Measurements from ENCODE around the gene SHLD2.
"Not testable (repeated sequence)": the region's sequence is repeated elsewhere in the genome, so short reads cannot be mapped to it uniquely, and the experiment has no call there.

SHLD2 gene

DNA sequence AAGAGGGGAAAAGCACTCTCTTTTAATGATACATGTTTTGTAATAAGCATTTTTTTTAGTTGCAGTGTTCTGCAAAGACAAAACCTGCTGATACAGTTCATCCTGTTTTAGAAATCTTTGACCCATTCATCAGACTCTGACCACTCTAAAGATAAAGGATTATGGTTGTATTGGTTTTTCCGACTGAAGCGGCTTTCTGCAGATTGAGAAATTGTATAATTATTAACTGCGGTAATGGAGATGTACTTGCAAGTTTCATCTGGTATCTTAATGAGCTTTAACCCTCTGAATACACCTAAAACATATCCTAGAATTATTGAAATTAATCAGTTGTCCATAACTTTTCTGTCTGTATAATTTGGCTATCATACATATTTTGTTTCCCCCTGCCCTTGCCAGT lies 50.6 kb downstream of the SHLD2 start:
- DNase-seq, result not testable (repeated sequence)

DNA sequence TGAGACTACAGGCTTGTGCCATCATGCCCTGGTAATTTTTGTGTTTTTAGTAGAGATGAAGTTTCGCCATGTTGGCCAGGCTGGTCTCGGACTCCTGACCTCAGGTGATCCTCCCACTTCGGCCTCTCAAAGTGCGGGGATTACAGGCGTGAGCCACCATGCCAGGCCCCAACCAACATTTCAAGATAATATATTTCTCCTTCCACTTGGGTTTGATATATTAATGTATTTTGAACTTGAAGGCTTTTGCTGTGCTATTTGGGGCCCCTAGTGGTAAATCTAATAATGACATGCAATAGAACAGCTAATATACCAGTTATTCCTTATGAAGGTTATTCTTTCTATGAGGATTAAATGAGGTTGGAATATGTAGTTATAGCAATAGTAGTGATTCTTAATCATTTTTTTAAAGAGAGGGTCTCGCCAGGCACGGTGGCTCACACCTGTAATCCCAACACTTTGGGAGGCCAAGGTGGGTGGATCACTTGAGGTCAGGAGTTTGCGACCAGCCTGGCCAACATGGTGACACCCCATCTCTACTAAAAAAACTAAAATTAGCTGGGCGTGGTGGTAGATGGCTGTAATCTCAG lies 54.1 kb downstream of the SHLD2 start:
- not testable (repeated sequence) for DNase-seq

DNA sequence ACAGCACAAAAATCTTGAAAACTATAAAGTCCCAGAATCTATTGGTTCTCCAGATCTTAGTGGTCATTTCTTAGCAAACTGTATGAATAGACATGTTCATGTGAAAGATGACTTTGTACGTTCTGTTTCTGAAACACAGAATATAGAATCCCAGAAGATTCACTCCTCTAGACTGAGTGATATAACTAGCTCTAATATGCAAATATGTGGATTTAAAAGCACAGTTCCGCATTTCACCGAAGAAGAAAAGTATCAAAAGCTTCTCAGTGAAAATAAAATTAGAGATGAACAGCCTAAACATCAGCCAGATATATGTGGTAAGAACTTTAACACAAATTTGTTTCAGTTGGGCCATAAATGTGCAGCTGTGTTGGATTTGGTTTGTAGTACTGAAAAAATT lies 56.5 kb downstream of the SHLD2 start:
- not testable (repeated sequence) for DNase-seq

DNA sequence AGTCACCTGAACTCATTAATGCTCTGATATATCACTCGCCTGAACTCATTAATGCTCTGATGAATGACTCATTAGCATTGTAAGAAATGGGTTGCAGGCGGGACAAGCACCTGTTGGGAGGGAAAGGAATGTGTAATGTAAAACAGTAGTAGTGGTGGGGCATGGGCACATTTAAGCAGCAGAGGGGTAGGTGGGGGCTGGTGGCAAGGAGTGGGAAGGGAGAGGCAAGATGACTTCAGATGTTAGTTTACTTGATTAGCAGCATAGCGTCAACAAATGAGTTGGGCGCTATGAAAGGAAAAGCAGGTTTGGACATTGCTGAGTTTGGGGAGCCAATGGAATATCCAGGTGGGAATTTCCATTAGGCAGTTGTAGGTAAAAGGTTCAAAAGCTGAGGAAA lies 61.8 kb downstream of the SHLD2 start:
- not testable (repeated sequence) for DNase-seq

DNA sequence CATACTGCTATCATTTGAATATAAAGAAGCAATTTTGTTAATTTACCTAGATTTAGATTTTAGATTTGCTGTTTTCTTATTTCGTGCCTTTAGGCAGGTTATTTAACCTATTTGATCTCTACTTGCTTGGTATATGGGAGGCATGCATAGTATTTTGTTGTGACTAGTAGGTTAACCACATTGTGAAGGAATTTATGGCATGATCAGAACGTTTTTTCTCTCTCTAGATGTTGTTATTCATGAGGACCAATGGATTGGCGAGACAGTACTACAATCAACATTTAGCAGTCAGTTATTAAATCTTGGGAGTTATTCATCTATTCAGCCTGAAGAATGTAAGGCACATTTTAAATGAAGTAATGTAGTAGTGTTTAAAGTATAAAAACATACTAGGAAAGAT lies 62.8 kb downstream of the SHLD2 start:
- not testable (repeated sequence) for DNase-seq

DNA sequence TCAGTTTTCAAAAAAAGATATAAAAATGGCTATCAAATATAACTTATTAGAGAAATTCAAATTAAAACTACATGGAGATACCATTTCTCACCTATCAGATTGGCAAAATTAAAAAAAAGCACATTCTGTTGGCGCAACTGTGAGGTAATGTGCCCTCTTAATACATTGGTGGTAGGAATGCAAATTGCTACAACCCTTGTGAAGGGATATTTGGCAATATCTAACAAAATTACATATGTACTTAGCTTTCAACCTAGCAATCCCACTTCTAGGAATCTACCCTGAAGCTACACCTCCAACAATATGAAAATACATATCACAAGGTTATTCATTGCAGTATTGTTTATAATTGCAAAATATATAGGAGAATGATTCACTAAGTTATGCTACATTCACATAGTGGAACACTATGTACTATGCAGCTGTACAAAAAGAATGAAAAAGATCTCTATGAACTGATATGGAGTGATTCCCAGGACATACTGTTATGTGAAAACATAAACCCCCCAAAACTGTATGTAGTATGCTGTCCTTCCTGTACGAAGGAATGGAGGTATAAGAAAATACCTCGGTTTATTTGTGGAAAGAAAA lies 67.8 kb downstream of the SHLD2 start:
- not testable (repeated sequence) for DNase-seq

DNA sequence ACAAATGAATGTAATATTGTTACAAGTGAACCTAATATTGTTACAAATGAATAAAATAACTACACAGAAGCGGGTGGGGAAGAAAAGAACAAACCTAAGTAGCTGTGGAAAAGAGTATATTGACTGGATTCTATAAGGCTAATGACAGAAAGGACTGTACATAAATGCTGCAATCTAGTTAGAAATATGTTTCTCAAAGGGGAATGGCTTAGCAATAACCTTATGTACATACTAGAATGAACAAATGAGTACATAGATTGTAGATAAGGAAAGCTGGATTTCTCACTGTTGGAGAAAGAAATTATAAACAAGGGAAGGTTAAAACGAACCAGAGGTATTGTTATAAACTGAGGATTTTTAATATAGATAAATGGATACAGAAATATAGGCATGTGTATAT lies 68.4 kb downstream of the SHLD2 start:
- DNase-seq, result not testable (repeated sequence)

DNA sequence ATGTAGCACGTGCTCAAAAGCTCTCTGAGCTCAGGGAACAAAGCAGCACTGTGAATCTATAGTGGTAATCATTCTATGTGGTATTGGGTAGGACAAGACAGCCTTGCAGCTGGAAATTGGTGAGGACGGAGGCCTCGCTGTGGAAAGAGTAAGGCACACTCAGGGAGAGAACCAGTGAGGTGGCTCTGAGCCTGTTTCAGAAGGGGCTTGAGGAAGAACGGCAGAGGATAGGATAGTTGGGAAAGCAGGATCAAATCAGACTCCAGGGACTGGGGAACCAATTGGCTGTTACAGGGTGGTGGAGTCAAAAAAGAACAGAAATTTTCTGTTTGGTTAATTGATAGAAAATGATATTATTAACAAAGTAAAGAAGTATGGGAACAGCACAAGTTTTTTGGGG lies 74.9 kb downstream of the SHLD2 start:
- DNase-seq, result not testable (repeated sequence)

DNA sequence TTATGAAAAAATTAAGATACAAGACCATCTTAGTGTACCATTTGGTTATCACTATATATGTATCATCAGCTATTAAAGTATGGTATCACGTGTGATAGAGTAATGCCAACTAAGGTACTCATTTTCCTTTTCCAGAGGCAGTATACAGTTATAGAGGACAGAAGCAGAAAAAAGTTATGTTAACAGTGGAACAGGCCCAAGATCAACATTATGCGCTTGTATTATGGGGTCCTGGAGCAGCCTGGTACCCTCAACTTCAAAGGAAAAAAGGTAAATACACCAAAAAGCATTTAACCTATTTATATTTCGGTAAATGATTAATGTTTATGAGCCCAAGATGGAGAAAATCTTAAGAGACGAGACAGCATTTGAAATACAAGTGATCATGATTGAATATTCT lies 75.7 kb downstream of the SHLD2 start:
- DNase-seq, result not testable (repeated sequence)

DNA sequence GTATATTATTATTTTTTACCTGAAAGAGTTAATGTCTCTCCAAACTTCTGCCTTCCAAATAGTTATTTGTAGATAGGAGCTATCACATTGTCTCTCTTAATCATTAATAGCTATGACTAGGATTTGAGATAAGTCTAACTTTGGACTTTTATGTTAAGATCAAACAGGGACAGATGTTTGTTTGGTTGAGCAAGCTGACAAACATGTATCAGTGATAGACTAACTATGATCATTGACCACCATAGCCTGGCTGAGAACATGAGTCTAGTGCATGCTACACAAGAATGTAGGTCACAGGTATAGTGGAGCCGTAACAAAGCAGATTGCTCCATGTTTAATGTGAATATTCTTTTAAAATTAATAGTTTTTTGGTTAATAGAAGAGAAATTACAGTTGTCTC lies 76.7 kb downstream of the SHLD2 start:
- not testable (repeated sequence) for DNase-seq

DNA sequence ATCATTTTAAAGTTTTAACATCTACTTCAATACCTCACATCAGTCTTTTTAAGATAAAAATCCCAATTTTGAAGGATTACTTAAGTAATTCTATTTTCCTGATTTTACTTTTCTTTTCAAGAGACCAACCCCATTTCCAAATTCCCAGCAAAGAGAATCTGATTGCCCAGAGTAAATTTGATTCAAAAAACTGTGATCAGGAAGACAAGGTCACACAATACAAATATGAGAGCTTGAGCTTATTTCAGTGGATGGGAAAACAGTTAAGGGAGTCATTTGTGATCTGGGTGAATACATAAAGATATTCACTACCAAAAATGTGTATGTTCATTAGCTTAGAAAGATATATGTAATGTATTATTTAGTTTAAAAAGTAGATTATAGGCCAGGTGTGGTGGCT lies 77.2 kb downstream of the SHLD2 start:
- not testable (repeated sequence) for DNase-seq

DNA sequence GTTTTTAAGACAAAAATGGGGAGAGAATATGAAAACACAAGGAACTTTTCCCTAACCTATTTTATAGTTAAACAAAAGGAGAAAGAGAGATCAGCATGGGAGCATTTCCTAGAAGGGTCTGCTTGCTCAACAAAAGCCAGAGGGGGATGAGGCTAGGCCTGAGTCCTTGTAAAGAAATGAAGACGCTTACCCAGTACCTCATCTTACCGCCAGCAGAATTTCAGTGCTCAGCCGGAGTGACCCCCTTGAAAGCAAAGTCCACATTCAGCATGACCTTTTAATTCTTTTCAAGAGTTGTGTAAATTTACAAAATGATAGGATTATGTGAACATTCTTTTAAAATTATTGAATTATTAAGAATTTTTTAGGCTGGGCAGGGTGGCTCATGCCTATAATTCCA lies 82.6 kb downstream of the SHLD2 start:
- DNase-seq, result not testable (repeated sequence)

DNA sequence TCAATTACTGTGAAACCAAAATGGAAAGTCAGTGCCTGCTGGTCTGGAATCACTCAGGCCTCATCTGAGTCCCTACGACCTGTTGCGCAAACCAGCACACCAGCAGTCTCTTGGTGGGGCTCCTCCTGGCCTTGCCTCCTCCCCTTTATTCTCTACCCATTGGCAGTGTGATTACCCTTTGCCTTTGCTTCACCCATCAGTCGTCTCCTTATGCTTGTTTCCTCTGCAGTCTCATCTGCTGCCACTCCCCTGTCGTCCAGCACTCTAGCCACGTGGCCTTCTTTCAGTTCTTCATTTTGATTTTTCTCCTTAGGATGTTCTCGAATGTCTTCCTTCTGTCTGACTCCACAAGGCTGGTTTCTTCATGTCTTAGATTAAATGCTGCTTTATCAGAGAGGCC lies 89.4 kb downstream of the SHLD2 start:
- not testable (repeated sequence) for DNase-seq

DNA sequence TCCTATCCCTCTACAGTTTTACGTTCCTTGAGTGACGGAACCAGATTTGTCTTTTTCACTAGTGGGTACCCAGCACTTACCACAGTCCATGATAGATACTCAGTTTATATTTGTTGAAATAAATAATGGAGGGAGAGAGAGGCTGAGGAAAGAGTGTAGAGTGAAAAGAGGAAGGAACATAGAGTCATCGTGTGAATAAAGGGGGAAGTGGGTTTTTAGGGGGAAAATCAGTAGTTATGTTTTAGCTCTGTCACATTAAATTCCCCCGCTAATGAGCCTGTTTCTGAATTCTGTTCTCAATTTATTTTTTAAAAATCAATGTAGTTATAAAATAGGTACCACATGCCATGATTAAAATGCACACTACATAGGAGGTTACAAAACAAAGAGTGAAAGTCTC lies 91.0 kb downstream of the SHLD2 start:
- not testable (repeated sequence) for DNase-seq

DNA sequence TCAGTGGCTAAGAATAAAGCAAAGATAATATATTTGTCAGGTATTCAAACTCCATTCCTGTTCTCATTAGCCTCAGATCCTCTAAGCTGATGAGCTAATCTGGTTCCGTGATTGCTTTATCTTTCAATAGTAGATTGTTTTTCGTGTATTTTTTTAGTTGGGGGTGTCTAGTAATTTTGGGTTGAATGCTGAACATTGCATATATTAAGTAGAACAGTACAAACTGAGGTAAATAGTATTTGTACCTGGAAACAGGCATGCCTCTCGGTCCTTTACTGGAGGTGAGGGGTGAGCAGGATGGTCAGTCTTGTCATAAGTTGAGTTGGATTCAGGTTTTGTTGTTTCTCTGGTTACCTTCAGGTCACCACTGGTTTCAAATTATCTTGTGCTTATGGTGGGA lies 92.6 kb downstream of the SHLD2 start:
- not testable (repeated sequence) for DNase-seq

DNA sequence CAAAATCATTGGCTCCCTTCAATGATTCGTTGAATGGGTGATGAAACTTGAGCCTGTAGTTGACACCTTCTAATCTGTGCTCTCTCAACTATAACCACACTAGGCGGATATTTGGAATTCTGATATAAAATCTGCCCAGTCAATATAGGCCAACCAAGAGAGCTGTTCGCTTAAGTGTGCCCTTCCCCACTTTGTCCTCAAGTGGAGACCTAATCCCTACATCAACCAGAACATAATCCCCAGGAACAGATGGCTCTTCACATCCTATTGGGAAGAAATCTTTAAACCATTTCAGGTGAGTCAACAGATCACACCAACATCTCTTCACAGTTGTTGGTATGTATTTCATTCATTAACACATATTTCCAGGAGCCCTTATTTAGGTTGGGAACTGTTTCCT lies 96.8 kb downstream of the SHLD2 start:
- DNase-seq, result not testable (repeated sequence)

DNA sequence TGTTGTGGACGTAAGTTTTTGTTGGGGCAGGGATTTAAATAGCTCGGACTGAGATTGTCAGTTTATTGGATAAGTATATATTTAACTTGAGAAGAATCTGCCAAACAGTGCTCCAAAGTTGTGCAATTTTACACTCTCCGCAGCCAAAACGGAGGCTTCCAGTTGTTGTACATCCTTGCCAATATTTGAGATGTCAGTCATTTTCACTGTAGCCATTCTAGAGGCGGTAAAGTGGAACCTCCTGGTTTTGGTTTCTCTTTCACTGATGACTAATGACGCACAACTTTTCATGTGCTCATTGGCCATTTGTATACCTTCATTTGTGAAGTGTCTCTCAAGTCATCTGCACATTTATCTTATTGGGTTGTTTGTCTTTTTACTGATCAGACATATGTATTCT lies 105.9 kb downstream of the SHLD2 start:
- DNase-seq, result not testable (repeated sequence)

DNA sequence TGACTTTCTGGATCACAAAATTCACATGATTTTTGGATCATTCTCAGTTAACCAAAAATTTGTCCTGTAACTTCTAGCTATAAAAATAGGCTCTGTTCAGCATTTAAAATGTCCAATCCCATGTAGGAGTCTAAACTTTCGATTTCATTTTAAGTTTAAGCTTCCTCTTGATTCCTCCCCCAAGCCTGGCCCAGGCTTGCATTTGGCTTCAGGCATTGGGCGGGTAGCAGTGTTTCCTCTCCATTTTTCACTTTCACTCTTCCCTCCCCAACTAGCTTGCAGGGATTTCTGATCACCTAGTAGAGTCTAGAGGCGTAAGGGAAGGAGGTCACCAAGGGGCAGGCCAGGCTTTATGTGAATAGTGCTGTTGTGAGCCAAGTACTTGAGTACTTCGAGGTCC lies 109.8 kb downstream of the SHLD2 start:
- DNase-seq, result not testable (repeated sequence)

DNA sequence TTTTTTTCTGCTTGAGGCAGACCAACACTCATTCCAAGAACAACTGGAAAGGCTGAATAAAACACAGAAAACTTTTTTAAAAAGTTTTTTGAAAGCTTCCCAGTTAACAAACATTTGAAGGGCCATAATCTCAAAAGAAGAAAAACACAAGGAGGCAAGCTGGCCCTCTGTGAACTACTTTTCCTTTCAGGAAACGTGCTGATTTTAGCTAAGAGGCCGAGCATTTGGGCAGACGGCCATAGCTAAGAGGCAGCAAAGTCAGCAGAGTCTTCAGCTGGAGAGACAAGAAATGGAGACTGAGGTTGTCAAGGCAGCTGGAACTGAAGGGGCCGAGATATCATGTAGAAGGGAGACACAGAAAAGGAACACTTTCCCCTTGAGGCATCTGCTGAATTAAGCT lies 111.9 kb downstream of the SHLD2 start:
- not testable (repeated sequence) for DNase-seq

DNA sequence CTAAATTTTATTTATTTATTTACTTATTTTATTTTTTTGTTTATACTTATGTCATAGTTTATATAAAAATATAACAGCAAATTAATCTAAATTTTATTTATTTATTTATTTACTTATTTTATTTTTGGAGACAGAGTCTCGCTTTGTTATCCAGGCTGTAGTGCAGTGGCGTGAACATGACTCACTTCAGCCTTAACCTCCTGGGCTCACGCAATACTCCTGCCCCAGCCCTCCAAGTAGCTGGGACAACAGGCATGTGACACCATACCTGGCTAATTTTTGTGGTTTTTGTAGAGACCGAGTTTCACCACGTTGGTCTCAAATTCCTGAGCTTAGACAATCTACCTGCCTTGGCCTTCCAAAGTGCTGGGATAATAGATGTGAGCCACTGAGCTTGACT lies 115.3 kb downstream of the SHLD2 start:
- not testable (repeated sequence) for DNase-seq

DNA sequence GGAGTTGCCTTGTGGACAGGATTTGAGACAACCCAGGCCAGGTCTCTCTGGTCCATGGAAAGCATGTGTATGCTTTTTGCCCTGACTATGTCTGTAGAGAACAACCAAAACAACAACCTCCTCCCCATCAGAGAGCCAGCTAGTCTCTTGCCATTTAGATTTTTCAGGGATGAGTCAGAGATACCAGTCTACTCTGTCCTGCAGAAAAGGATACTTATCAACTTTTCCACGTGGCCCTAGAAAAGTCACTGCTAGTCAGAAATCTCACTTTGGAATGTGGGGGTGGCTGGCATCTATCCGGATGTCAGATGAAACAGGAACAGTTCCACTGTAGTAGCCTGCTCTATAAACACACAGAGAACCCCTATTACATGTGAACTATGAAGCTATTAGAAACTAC lies 116.8 kb downstream of the SHLD2 start:
- DNase-seq, result not testable (repeated sequence)

DNA sequence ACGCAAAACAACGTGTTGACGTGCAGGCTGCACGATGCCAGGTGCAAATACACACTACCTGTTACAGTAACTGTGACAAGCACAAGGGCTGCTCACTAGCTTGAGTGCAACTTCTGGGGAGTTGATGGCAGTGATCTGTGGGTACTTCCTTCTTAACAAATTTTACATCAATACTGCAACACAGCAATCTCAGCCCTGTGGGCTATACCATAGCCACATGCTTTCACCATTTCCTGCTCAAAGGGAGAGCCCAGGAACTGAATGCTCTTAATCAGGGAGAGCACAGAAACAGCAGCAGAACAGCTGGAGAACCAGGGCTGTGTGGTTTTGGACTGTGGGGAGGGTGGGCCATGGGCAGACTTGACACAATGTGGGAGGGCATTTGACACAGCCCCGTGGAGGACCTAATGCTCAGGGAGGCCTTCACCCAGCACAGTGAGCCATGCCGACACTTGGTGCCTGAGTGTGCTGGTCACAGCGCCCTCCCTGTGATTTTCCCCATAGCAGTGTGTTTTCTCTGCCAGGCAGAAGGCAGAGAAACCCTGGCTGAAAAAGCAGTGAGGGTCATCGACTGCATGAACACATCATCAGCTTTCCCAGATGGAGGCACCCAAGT lies 118.3 kb downstream of the SHLD2 start:
- DNase-seq, result not testable (repeated sequence)

DNA sequence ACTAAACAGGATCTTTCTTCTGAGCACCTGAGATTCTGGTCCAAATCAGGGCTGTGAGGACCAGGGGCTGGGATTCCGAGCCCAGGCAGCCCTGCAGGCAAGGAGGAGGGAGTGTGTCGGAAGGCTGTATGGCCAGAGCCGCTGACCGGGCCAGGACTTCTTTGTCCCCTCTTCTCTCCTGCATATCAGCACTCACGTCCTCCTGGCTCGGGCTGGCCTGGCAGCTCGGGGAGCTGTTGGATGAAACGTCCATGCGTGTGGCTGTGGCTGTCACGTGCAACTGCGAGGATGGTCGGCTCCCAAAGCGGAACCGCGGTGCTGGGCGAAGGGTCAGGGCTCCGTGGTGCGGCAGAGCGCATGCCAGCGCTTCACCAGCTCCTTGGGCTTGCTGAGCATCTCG lies 118.8 kb downstream of the SHLD2 start:
- not testable (repeated sequence) for DNase-seq

DNA sequence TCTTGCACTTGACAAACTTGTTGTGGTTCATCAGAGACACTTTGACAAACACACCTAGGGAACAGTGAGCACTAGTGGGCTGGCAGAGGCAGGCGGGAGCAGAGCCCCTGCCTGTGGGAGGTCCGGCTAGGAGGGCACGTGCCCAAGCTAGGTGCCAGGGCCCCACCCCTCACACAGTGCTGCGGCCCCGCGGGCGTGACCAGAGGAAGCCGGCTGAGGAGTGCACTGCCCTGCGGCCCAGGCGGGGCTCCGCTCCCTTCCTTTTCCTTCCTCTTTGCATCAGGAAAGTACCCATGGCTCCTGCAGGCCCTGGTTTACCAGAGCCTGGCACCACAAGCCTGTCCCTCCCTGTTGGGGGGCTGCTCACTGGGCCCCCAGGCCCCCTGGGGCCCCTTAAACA lies 121.1 kb downstream of the SHLD2 start:
- not testable (repeated sequence) for DNase-seq

DNA sequence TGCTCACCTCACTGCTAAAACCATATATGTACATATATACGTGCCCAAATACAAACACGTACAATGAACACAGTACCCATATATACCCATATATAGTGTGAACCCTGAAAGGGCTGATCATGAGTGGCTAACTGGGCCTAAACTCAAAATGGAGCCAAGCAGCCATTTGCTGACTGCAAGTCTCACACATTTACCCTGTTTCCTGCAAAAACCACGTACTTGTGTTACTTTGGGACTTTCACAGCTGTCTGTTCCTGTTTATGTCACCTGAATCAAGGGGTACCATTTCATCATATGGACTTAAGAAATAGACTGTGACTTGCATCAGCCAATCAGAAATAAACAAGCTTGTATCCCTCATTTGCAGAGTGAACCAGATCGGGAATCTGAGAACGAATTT lies 124.4 kb downstream of the SHLD2 start:
- not testable (repeated sequence) for DNase-seq
